GM21367 (cell line): ENCODE measurements around the gene CDKN2AIPNL.
"Not testable (repeated sequence)": the region's sequence is repeated elsewhere in the genome, so short reads cannot be mapped to it uniquely, and the experiment has no call there.

Source experiments
- ATAC-seq: cut with Tn5 transposase; IDR thresholded peaks from one replicate; pipeline ENCODE4 v1.9.1; 2021; ENCODE audit not compliant: unreplicated experiment

Gene CDKN2AIPNL

DNA sequence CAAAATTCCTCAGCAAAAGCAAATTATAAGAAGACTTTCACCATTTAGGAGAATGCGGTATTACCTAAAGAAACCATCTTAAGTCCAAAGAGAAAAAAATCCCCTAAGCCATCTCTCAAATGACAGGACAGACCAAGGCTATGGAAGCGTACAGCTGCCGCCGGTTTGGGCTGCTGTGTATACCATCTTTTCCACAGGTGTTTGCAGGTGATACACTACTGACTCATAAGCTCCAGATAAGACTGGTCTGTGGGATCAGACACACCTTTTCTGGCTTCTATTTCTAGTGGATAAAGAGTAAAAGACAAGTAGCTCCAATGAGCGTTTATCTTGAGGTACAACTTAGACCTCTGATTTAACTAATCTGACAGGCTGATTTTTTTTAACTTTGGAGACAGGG is 7.7 kb downstream of the CDKN2AIPNL start:
- ATAC-seq, result no peak

DNA sequence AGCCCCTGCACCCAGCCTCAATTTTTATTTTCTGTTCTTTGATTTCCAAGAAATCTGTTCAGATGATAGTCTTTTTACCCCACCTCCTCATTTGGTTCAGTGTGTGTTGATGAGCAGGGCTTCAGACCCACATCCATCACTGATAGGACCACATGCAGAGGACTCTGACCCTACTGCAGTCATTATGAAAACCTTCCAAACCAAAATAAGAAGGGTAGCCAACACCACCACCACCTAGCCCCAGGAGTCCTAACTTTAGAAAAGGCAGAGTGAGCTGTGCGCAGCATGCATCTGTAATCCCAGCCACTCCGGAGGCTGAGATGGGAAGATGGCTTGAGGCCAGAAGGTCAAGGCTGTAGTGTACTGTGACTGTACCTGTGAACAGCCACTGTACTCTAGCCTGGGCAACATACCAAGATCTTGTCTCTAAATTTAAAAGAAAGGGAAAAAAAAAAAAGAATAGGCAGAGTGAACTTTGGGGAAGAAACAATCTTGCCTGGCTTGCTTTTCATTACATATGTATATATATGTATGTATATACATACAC is 13.0 kb downstream of the CDKN2AIPNL start:
- no peak for ATAC-seq

DNA sequence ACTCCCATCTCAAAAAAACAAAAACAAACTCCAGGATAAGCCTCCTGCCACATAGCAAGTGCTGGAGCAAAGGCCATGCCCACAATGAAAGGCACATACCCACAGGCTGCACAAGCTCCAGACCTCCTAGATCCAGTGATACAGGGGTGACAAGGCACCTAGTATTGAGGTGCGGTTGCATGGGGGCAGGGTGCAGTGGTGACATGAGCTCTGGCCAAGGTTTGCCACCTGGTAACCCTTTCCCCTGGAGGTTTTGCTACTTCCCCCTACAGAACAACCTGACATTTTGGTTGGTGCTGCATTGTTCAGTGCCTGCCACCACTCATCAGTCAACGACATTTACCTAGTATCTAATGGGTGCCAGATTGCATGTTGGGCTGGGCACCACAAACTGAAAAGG is 14.5 kb downstream of the CDKN2AIPNL start:
- ATAC-seq, result no peak

DNA sequence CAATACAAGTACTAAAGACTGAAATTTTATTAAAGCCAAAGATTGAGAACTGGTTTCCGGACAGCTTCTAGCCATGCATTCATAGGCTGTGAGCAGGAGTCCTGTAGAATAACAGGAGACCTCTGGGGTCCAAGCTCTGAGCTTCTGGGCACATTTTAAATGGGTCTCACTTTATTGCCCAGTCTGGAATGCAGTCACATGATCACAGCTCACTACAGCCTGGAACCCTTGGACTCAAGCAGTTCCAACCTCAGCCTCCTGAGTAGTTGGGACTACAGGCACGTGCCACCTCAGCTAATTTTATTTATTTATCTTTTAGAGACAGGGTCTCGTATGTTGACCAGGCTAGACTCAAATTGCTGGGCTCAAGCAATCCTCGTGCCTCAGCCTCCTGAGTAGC is 15.4 kb downstream of the CDKN2AIPNL start:
- ATAC-seq, result no peak

DNA sequence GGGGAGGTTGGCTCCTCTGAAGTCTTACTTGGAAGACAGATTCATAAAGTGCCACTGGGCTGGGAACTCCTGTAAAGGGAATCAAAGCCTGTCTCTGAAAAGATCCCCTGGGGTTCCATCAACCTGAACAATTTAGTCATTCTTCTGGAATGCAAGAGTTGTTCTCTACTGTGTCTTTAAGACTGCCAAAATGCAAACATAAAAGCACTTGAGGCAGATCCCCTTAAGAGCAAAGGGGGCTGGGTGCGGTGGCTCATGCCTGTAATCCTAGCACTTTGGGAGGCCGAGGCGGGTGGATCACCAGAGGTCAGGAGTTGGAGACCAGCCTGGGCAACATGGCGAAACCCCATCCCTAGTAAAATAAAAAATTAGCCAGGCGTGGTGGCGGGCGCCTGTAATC is 16.7 kb downstream of the CDKN2AIPNL start:
- no peak for ATAC-seq

DNA sequence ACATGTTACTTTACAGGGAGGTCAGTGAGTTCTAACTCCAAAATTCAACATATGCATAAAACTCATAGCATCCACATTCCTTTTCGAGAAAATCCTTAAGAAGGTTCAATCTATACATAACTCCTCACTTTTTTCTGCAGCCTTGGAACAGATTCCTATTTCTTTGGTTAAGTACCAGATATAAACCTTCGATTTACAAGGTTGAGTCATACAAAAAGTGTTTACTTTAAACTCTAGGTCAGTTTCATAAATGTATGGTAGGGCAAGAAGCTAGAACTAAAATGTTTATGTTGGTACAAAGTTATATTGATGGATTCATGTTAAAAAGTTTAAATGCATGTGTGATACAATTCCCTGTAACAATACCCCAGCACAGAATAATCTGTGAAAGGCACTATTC is 19.4 kb downstream of the CDKN2AIPNL start:
- ATAC-seq, result no peak

DNA sequence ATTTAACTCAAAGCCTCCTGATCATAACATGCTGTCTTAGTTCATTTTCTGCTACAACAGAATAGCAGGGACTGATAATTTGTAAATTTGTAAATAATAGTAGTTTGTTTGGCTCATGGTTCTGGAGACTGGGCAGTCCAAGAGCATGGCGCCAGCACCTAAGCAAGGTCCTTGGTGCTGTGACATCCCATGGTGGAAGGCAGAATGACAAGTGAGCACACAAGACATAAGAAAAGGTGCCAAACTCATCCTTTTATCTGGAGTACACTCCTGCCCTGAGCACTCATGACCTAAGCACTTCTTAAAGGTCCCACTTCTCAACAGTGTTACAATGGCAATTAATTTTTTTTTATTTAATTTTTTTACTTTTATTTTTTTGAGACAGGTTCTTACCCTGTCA is 24.2 kb downstream of the CDKN2AIPNL start:
- no peak for ATAC-seq

DNA sequence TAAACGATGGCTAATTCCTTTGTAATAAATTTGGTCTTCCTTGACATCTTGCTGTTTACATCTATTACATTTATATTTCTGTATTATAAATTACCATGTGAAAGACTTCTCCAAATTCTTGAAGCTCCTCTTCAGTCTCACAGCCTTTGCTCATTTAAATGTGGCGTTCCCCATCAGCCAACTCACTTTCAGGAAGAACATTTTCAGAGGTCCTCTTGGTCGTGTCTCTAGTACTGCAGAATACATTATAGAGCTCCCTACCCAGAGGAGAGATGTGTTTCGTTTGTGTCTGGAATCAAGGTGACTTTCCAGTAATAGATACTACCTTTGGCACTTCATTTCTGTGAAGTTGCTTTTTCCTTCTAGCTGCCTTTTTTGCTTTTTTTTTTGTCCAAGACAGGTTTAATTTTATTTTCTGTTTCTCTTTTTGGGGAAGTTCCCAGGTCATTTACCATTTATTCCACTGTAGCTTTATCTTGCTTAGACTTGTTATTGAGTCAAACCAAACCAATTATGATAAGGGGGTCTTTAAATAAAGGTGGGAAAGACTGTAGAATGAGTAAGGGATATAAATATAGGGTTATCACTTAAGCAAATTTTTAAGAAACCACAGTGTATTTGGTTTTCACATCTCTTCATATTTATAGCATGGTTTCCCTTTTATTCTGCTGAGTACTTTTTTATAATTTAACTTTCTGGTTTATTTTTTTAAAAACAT is 27.5 kb downstream of the CDKN2AIPNL start:
- ATAC-seq, result no peak

DNA sequence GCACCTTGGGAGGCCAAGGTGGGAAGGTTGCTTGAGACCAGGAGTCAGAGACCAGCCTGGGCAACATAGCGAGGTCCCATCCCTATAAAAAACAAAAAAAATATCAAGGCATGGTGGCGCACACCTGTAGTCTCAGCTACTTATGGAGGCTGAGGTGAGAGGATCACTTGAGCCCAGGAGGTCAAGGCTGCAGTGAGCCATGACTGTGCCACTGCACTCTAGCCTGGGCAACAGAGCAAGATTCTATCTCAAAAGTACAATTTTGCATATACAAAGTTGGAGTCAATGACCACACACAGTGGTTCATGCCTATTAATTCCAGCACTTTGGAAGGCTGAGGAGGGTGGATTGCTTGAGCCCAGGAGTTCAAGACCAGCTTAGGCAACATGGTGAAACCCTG is 29.5 kb downstream of the CDKN2AIPNL start:
- not testable (repeated sequence) for ATAC-seq

DNA sequence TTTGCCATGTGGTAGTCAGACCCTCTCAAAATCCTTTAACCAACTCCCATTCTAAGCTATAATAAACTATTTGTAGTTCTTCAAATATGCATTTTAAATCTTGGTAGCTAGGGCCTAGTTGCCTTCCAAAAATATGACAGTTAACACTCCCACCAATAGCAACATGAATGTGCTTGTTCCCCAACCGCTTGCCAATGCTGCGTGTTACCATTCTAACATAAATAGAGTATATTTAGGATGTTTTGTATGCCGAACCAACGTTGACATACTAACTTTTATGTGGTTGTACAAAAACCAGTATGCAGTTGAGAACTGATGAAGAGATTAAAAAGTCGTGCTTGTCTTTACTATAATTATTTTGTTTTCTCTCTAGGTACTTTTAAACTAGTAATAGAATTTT is 31.3 kb downstream of the CDKN2AIPNL start:
- no peak for ATAC-seq

DNA sequence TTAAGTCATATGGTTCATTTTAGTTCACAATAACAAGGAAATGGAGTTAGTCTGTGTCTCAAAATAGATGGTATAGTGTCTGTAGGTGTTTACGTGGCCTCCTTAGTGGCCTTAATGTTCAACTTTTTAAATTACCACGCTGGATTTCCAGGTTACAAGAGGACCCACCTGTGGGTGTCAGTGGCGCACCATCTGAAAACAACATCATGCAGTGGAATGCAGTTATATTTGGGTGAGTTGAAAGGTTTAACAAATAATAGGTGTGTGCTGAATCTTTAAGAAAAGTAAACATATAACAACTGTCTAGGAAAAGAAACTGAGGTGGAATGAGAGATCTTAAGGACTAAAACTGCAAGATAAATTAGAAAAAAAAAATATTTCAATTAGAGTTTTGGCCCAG is 37.4 kb downstream of the CDKN2AIPNL start:
- ATAC-seq, result no peak

DNA sequence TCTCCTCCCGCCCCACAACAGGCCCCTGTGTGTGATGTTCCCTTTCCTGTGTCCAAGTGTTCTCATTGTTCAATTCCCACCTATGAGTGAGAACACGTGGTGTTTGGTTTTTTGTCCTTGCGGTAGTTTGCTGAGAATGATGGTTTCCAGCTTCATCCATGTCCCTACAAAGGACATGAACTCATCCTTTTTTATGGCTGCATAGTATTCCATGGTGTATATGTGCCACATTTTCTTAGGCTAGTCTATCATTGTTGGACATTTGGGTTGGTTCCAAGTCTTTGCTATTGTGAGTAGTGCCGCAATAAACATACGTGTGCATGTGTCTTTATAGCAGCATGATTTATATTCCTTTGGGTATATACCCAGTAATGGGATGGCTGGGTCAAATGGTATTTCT is 38.0 kb downstream of the CDKN2AIPNL start:
- not testable (repeated sequence) for ATAC-seq

DNA sequence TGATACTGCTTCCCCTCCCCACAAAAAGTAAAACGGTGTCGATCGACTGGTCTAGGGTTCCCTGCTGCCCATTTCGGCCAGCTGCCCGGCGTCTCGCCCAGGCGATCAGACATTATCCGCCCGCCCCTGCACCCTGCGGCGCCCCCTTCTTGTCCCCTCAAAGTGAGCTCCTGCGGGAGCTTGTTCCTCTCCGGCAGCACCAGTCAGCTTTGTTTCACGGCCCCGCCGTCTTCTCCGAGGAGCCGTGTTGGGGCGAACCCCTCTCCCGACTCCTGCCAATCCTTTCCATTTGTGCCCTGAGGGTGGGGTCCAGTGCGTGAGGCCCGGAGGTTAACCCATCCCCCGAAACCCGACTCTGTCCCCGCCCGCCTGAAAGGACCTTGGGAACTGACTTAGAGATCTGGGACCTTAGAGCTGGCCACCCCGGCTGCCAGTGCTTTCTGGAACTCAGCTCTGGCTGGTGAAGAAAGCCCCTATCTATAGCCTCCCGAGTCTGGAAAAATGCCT is 39.8 kb downstream of the CDKN2AIPNL start:
- ATAC-seq, result no peak

DNA sequence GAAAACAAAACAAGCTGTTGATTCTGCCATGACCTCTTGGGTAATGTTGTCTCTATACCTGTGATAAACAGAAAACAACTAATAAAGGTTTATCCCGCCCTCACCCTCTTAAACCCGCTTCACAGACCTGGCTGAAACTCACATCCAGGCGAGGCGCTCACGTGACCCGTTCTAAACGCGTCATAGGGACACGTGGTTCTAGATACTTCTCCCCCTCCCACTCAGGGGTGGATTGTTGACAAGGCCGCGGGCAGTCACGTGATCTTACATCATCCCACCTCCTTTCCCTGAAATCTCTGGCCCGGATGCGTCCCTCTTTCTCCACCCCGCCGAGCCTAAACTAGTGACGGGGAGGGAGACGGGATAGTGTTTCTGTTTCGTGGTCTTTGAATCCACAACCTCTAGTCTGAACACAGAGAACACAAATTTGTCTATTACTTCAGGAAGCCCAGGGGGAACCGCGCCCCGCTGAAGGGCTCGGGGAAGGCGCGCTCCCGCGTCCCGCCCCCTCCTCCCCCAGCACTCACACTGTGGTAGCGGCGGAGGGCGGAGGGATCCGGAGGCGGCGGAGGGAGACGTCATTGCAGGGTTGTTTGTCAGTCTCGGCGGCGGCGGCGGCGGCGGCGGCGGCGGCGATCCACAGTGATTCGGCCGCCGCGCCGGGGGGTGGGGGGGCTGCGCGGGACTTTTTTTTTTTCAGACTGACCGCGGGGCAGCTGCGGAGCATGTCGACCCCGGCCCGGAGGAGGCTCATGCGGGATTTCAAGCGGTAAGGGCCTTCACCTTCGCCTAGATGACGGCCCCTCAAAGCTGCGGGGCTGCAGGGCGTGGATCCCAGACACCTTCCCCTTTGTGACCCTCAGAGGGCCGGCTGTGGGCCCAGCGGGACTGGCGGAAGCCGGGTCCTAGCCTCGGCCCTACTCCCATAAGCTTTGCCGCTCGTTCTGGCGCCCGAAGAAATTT is 40.5 kb downstream of the CDKN2AIPNL start, which contains the start of gene UBE2B:
Gene UBE2B (plus strand): TSS at position 699 of the 963 bp plus-strand sequence. CDS start 27 bp downstream, at position 726.
- peak; percentile 58 for ATAC-seq

DNA sequence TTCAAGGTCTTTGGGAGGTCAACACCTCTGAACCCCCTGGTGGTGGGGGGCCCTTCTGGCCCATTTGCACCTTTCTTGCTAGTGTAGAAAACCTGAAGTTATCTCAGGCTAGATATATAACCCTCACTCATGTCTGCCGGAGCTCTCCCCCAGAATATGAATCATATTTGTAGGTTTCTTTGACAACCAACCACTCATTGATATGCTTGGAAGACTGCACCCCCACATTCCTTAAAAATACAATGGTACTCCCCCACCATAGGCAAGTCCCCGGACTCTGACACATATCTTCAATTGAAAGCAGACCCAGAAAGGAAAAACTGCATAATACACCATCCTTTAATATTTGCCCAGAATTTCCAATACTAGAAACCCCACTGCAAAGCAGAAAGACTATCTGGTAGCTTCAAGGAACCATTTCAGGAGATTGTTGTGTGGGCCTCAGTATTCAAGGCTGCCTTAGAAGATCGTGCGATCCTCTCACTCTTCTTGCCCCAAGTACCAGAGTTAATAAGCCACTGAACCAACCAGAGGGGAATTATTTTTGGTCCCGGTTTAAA is 41.3 kb downstream of the CDKN2AIPNL start:
- peak; percentile 20 for ATAC-seq

DNA sequence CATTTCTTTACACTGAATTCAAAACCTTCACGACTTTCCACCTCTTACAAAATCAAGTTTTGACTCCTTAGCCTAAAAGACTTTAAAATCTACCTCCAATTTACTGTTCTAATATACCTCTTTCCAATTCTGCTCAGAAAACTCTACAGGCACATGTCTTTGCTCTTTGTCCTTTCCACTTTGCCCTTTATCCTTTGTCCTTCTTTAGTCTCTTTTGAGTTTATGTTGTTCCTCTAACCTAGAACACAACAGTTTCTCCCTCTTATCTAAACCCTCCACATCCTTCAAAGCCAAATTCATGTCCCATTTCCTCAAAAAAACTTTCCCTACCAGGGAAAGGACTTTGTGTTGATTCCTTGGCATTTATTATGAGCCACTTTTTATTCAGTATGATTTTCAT is 46.1 kb downstream of the CDKN2AIPNL start:
- ATAC-seq, result no peak

DNA sequence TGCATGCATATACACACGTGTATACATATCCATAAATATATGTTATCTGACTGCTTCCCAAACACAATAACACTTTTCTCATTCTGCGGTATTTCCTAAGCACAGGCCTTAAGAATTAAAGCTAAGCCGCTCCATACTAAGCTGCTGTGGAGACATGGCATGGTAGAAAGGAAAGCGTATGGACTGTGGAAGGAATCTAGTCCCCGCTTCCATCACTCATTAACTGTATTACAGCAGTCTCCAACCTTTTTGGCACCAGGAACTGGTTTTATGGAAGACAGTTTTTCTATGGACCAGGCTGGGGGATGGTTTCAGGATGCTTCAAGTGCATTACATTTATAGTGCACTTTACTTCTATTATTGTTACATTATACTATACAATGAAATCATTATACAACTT is 56.0 kb downstream of the CDKN2AIPNL start:
- ATAC-seq, result no peak
